HG02973 (cell line): Measurements from ENCODE around the gene STIP1.

Experiments used
- ATAC-seq: cut with Tn5 transposase; IDR thresholded peaks from one replicate; pipeline ENCODE4 v1.9.1; 2021; ENCODE audit warnings: moderate library complexity; ENCODE audit not compliant: unreplicated experiment

STIP1 gene

DNA sequence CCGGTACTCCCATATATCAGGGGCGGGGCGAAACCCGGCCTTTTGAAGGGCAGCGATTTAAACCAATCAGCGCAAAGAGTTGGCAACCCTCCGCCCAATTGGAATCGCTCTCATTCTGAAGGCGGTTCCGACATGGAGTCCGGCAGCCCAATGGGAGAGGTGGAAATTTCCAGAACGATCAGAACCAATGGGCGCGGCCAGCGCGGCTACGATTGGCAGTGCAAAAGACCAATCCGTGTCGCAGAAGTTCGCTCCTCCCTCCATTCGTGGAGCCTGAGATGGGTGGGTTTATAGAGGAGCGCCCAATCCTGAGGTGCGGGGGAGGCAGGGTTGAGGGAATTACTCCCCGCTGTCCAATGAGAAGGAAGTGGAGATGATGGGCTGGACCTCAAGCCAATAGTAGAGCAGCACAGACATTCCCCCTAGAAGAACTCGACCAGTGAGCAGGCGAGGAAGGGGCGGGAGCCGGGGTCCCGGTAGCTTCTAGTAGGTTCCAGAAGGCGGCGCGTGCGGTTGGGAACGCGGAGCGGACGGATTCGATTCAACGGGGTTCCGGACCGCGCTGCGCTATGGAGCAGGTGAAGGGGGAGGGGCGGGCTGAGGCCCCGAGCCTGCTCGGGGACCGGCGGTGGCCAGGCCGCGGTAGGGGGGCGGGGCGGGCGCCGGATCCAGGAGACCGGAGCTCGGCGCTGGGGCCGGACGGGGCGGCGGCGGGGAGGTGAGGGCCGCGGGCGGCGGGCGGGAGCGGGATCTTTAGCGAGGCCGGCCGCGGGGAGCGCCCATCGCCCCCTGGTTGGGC, at the start of gene STIP1:
STIP1 (plus strand) TSS at position 479 of the 799 bp plus-strand sequence; CDS start at position 570, 91 bp downstream.
- peak; percentile 82 for ATAC-seq

DNA sequence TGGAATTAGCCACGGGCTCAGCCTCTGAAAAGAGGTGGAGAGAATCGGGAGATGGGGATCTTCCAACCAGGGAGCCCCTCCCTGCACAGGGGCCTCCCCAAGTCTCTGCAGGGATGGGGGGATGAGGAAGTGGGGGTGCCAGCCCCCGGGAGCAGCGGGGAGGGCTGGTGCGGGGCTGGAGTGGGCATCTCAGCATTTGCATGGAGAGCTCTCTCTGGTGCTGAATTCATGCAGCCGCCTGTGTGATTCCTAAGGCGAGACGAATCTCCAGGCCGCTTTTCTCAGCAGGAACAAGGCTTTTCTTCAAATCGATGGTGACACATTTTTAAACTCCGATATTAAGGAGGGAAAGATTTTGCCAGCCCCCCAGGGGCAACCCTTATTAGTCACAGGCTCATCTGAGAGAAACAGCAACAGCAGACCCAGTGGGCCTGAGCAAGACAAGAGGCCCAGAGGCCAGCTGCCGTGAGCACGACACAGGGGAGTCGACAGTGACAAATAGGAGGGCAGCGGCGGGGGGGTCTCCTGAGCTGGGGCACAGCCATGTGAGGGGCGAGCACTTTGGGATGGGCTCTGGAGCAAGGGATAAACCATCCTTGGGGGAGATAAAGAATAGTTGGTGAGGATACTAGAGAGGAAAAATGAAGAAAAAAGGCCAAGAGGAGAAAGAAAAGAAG, 49.1 kb upstream of the STIP1 start:
- ATAC-seq: no peak

DNA sequence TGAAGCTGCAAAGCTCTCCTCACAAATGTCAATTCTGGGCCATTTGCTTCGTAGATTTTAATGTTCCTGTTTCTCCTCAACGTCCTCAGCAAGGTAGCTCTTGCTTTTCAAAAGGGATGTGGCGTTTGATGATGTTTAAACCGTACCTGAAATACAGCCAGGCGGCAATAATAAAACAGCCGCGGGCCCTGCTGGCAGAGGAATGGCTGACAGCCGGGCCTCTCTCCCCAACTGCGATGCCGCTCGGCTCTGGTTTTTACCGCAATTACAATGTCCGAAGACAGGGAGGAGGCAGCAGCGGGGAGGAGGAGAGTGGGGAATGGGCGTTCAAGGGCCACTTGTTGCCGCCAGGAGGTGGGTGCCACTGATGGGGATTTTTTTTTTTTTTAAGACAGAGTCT, 47.6 kb upstream of the STIP1 start:
- ATAC-seq: no peak

DNA sequence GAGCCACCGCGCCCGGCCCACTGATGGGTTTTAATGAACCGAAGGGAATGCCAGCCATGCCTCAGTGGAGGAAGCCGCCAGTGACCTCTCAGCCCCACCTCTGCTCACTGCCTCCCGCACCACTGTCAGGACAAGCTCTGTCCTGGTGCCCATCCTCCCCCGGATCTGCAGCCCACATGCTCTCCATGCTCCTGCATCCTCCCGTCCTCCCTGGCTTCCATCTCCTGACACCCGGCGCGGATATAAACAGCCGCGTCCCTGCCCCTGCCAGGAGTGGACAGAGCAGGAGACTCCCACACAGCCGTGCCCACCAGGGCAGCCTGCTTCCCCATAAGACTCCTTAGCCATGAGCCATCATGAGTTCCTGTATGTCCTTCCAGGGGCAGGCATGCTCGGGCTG, 46.9 kb upstream of the STIP1 start:
- no peak for ATAC-seq

DNA sequence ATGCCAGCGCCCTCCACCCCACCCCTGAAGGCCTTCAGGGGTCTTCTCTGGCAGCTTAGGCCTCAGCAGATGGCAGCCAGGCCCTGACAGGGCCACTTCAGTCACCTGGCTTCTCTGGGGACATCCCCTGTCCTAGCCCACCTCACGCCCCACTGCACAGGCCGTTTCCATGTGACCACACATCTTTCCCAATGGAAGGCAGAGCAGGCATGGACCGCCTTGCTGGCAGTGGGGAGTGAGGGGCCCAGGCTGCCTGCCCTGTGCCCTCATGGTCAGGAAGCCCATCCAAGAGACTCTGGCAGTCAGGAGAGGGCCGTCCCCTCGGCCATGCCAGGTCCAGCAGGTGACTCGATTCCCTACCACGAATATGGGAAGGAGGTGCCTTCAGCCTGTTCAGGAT, 45.9 kb upstream of the STIP1 start:
- ATAC-seq: no peak

DNA sequence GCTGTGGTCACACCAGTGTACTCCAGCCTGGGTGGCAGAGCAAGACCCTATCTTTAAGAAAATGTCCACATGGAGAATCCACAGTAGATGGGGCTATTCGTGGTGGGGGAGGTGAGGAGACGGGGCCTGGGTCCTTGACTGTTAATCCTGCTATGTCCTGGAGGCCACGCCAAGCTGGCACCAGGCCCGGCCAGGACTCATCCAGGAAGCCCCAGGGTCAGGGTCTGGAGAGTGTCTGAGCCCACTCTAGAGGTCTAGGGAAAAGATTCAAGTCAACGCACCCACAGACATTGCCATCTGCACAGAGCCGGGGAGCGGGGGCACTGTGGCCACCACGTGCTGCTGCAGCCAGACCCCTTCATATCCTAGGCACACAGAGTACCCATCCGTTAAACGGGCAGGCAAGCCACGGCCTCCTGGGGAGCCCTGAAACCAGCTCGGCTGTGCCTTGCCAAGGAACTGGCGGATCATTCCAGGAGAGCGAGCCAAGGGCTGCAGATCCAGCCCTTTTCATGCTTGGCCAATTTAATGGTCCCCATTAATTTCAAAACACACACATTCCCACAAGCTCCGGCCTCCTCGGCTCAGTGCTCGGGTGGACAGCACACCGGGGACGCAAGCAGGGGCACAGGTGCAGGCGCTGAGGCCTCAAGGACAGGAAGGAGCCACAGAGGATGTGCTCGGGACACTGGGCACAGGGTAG, 44.7 kb upstream of the STIP1 start:
- ATAC-seq: no peak

DNA sequence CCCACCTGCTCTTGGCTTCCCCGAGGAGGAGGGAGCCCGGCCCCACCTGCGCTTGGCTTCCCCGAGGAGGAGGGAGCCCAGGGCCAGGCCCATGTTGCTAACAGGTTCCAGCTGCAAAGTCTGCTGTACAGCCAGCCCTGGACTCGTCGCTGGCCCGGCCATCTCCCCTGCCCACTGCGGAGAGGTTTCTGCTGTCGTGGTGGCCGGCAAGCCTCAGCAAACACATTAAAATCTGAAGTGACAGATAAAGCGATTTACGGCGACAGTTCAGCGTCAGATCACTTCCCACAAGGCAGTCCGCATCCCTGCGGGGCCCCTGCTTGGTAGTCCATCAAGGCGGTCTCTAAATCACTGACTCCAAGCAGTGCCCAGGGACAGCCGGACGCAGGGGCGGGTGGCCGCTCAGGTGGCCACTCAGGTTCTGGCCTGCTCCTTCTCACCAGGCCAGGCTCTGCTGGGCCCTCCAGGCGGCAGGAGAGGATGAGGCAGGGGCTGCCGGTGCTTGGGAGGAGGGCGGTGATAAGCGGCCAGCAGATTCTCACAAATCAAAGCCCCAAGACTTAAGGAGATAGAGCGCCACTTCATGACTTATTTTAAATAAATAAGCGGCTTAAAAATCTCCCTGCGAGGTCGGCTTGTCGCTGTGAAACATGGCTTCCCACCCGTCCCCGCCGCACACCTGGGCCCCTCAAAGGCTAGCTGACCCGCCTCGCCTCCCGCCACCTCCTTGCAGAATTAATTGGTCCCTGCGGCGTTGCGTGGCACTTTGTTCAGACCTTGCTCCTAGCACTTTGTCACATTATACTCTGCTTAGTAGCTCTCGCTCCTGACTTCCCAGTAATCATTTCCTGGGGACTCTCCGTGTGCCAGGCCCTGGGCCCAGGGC, 41.1 kb upstream of the STIP1 start:
- ATAC-seq: no peak

DNA sequence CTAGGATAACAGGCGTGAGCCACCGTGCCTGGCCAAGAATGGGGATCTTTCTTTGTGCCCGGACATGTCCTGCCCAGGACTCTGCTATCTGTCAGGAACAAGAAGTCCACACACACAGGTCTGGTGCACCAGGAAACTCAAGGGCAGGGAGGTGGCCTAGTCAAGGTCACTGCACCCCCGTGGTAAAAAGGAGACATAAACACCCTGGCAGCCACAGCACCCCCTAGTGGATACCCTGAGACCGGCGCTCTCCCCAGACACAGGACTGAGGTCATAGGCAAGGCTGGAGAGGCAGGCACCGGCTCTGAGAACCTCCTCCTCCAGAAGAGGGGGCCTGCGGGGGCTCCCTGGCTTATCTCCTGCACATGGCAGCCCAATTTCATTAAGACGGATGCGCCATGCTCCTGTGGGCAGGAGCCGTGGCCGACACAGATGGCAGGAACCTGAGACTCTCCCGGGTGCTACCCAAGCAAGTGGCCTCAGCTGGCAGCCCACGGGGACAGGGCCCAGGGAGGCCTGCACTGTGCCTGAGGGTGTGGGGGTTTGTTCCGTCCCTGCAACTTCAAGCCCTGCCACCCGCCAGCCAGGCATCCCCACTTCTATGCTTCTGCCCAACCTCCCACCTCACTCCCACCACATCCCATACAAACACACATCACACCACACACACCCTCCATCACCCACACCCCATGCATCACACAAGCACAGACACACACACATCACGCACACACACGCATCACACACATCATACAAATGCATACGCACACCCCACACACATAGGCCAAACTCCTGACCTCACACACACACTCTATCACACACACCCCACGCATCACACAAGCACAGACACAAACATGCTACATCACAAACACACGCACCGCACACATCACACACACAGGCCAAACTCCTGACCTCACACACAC, 39.7 kb upstream of the STIP1 start:
- no peak for ATAC-seq

DNA sequence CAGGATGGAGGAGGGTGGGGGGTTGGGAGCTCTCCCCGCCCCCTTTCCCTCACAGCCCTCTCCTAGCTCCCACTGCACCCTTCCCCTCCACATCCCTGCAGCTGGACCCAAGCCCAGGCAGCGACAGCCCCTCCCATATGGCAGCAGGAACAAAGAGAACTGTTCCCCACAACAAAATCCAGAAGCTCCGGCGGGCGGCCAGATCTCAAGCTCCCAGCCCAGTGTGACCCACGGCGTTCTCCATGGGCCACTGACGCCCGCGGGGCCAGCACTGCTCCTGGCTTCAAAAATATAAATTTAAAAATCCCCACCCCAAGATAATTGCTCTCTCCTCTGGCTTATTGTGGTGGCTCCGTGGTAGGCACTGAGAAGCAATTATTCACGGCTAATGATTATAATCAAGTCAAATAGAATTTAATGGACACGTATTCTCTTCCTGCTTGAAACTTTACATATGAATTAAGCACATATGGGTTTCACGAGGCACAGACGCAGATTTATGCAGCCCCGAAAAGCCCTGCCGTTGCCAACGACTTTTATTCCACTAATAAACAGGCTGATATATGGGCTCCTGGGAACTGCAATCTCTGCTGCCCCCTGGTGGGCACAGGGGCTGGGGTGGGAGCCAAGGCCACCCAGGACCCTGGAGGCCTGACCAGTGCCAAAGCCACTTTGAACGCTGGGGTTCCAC, 37.6 kb upstream of the STIP1 start:
- no peak for ATAC-seq

DNA sequence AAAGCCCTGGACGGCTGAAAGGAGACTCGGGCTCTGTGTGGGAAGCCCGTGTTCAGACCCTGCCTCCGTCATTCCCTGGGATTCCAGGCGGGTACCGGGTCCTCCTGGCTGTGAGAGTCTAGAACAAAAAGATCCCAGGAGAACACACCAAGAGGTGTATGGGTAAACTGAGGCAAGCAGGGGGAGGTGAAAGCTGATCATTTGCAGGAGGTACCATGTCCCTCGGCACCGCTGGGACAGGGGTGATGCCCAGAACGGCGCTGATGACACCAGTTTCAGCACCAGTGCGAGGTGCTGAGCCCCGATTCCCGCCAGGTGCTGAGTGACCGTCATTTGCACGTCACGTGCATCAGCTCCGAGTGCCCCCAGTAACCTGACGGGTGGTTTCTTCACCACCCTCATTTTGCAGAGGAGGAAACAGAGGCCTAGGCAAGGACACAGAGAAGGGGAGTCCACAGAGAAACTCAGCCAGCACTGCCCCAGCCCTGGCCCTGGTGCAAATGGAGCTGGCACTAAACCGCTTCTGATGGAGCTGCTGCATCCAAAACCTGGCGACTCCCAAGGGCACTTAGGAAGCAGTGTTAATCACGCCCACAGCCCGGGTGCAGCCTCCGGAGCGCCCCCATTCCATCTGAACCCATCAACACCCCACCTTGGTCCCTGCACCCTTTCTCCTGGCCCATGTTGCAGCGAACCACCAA, 36.9 kb upstream of the STIP1 start:
- no peak for ATAC-seq

DNA sequence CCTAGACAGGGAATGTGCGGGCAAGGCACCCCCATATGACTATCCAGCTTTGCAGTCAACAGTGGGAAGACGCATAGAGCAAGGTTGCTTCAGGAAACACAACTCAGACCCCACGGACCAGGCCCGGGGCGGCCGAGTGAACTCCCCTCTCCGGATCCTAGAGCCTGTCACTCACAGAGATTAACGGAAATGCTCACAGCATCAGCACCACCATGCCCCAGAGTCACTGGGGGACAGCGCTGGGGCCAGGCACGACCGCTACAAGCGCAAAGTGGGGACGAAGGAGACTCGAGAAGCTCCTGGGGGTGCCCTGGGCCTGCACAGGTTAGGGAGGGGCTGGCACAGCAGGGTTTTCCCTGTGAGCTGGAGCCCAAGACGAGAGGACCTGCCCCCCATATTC, 35.9 kb upstream of the STIP1 start:
- ATAC-seq: no peak

DNA sequence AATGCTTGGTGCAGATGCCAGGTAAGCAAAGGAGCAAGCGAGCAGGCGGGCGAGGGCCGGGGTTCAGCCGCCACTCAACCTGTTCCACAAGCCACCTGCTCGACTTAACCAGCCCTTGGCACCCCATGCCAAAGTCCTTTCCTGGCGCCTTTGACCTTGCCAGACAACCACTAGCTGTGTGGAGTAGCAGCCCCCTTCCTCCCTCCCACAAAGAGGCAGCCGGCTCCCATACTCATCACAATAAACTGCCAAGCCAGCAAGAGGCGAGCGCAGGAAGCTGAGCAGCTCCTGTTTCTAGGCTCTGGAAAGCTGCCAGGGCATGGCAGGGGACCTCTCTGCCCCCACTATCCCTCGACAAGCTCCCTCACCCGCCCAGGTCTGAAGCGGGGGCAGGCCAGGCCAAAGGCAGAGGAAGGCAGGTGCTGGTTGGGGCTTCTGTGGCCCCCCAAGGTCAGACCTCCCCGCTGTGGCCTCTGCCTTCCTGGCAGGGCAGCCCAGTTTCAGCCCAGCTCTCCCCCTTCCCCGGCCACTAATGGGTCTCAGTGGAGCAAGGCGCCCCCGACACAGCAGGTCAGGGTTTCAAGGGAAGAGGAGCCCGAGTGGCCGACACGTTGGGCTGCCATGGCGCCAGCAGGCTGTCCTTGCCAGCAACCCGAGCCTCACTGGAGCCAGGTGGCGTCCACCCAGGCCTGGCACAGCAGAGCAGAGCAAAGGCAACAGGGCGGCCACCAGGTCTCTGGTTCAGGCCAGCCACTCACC, 35.3 kb upstream of the STIP1 start:
- ATAC-seq: no peak

DNA sequence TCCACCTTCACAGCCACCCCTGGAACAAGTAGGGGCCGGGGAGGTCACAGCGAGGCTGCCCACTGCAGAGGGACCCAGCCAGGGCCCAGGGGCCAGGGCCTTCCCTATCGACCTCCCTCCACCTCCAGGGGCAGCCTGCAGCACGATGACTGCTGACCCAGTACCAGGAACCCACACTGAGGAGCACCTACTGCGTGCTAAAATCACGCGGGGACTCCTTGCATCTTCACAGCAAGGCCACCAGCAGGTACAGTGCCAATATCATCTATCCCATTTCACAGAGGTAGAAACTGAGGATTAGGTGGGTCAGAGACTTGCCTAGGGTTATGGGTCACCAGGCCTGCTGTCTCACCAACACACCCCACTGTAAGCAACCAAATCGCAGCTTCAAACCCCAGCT, 34.6 kb upstream of the STIP1 start:
- no peak for ATAC-seq

DNA sequence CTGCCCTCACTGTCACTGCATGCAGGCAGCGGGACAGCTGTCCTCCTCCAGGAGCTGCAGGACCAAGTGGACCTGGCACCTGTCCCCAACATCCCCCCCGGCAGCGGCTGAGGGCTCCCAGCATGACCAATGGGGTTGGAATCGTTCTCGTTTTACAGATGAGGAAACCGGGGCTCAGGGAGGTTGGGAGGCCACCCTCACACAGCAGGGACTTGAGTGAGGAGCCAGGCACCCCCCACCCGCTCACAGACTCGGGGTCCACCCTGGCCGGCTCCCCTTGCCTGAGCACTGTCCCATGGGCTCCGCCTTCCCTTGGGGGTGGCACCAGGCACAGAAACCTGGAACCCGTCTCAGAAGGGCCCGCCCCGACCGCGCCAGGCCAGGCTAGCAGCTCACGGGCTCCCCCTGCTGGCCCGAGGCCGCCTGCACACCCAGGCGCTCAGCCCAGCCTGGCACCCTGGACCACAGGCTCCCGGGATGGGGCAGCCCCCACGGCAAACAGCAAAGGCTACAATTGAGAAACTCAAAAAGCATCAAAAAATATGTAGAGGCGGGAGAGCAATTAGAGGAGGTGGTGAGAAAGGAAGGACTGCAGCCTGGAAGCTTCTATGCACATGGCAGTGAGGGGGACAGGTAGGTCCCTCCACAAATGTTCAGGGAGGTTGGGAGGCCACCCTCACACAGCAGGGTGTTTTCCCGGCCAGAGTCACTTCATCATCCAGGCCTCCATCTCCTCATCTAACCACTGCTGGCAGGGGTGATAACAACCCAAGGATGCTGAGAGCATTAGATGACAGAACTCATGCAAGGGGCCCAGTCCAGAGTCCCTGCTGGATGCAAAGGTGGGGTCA, 32.9 kb upstream of the STIP1 start:
- no peak for ATAC-seq

DNA sequence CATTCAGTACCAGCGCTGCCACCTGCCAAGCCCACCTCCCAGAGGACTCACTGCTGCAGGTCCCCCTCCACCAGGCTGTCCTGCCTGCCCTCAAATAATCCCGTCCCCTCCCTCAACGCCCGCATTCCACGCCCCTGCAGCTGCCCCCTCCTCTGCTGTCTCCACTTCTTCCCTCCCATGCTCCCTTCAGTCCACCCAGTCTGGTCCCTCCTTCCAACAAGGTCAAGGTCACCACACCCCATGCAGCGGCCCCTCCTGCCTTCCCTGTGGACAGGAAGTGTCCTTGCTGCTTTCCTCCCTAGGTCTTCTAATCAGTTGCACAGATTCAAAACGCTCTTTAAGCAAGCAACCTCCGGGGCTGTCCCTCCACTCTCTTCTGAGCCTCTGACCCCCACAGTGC, 32.2 kb upstream of the STIP1 start:
- ATAC-seq: no peak

DNA sequence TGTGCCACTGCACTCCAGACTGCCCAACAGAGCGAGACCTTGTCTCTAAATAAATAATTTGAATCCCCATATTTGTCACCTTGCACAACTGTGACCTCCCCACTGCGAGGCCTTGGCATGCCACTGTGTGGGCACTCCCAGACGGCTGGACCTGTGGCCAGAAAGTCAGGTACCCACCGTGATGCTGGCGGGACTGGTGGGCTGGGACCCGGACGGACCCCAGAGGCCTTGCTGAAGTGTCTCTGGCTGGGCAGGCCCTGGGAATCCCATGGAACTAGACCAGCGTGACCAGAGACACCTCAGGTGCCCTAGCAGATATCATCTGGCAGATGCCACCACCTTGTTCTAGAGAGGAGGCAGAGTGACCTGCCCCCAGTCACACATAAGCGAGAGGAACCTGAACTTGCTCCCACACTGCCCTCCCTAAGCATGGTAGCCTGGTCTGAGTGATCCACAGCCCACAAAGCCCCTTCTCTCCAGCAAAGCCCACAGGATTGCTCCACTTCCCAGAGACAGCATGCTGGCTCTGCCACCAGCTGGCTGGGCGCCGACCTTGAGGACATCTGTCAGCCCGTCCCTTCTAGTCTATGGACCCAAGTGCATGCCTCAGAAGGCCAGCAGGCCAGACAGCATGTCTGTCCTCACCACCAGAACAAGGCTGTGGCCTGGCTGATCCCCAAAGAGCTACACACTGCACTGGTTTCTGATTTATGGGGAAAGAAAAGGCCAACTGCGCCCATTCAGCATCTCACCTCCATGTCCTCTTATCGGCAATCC, 29.5 kb upstream of the STIP1 start:
- ATAC-seq: no peak
